OCI-LY3 (cell line): Measurements from ENCODE around the gene SLC5A10.

Experiments
- H2AFZ ChIP-seq: fragments of 200-600, 300-600 bp; shearing (Covaris generic); 2 replicates; pipeline ENCODE4 v1.6.0; 2014; ENCODE audit warnings: antibody characterized with exemption, low read depth, low read length
- H3K27ac ChIP-seq: fragments of 200-600, 300-600 bp; sonication (generic); 2 replicates; pipeline ENCODE4 v1.5.1; 2014; ENCODE audit warnings: mild to moderate bottlenecking, low read length, moderate library complexity, mixed read lengths
- H3K27me3 ChIP-seq: fragments of 200-600, 300-600 bp; sonication (generic); 2 replicates; pipeline ENCODE4 v1.6.1; 2014; ENCODE audit warnings: low read depth, low read length, mixed read lengths
- H3K36me3 ChIP-seq: fragments of 200-600, 300-600 bp; sonication (generic); replicated peaks from 2 replicates; pipeline ENCODE3; 2014; ENCODE audit warnings: low read depth, low read length, mixed read lengths
- H3K4me1 ChIP-seq: fragments of 300-600, 200-600 bp; sonication (generic); 2 replicates; pipeline ENCODE4 v1.6.1; 2014; ENCODE audit warnings: low read length, mixed read lengths
- H3K4me2 ChIP-seq: fragments of 200-600, 300-600 bp; sonication (generic); 2 replicates; pipeline ENCODE4 v1.6.1; 2014; ENCODE audit warnings: low read length, mixed read lengths
- H3K4me3 ChIP-seq: fragments of 300-600, 200-600 bp; sonication (generic); 2 replicates; pipeline ENCODE4 v1.5.1; 2014; ENCODE audit warnings: antibody characterized with exemption, mild to moderate bottlenecking, low read length, moderate library complexity
- H3K79me2 ChIP-seq: fragments of 300-600, 200-600 bp; shearing (Covaris generic); 2 replicates; pipeline ENCODE4 v1.6.1; 2014; ENCODE audit warnings: mild to moderate bottlenecking, low read length, mixed read lengths
- H3K9ac ChIP-seq: fragments of 300-600, 200-600 bp; shearing (Covaris generic); 2 replicates; pipeline ENCODE4 v1.6.0; 2014; ENCODE audit warnings: mild to moderate bottlenecking, low read length, moderate library complexity
- H3K9me3 ChIP-seq: fragments of 200-600, 300-600 bp; shearing (Covaris generic); 2 replicates; pipeline ENCODE4 v1.6.1; 2014; ENCODE audit warnings: low read length, mixed read lengths; ENCODE audit not compliant: insufficient read depth
- H4K20me1 ChIP-seq: fragments of 200-600, 300-600 bp; sonication (generic); 2 replicates; pipeline ENCODE4 v1.6.1; 2016; ENCODE audit warnings: low read length, mixed read lengths; ENCODE audit not compliant: insufficient read depth
- CTCF ChIP-seq: fragments of 200-600, 300-600 bp; sonication (generic); IDR thresholded peaks from 2 replicates; pipeline ENCODE4 v1.5.1; 2014; ENCODE audit warnings: antibody characterized with exemption, low read length, low read depth
- EZH2phosphoT487 ChIP-seq: fragments of 200-600 bp; shearing (Covaris generic); IDR thresholded peaks from 2 replicates; pipeline ENCODE4 v1.6.1; 2018; ENCODE audit warnings: antibody characterized with exemption, mixed run types, low read depth

Gene SLC5A10

GRCh38 chr17:18965530-18966236 lies 13.7 kb downstream of the SLC5A10 start:
- Histone ChIP-seq H4K20me1 (no peaks in the 10 kb centered on the region), H3K4me1 (peaks cover 18% of the 10 kb centered on the region), H3K79me2 (no peaks in the 10 kb centered on the region)

GRCh38 chr17:18966831-18967624 lies 15.1 kb downstream of the SLC5A10 start:
- no peaks in the 10 kb centered on the region for H3K36me3 ChIP-seq
- no peak overlapping the region for H3K4me3 ChIP-seq
- no peak for TF ChIP-seq EZH2phosphoT487
- TF ChIP-seq CTCF = no peak
- no peaks in the 10 kb centered on the region for H3K9me3 ChIP-seq
- H3K27me3 ChIP-seq = no peaks in the 10 kb centered on the region
- H3K4me2 ChIP-seq = no peak overlapping the region
- no peak overlapping the region for H2AFZ ChIP-seq
- H3K4me1 ChIP-seq = peaks cover 5% of the 10 kb centered on the region
- H4K20me1 ChIP-seq = no peaks in the 10 kb centered on the region
- no peak overlapping the region for H3K9ac ChIP-seq
- no peak overlapping the region for H3K27ac ChIP-seq
- H3K79me2 ChIP-seq = no peaks in the 10 kb centered on the region

More at GRCh38 chr17:18965530-18966236, 13.7 kb downstream of the SLC5A10 start:
- Histone ChIP-seq H3K27me3 (no peaks in the 10 kb centered on the region), H3K9ac (no peak overlapping the region), H3K4me2 (no peak overlapping the region), H2AFZ (no peak overlapping the region), H3K27ac (no peak overlapping the region), H3K36me3 (no peaks in the 10 kb centered on the region), H3K9me3 (no peaks in the 10 kb centered on the region), H3K4me3 (no peak overlapping the region)
- no peak for TF ChIP-seq CTCF
- no peak for TF ChIP-seq EZH2phosphoT487

- Histone ChIP-seq H3K4me1 (no peaks in the 10 kb centered on the region), H3K4me2 (no peak overlapping the region), H3K27ac (no peak overlapping the region), H3K9ac (no peak overlapping the region), H3K79me2 (no peaks in the 10 kb centered on the region), H3K4me3 (no peak overlapping the region), H2AFZ (no peak overlapping the region), H3K27me3 (no peaks in the 10 kb centered on the region), H3K36me3 (no peaks in the 10 kb centered on the region), H3K9me3 (no peaks in the 10 kb centered on the region), H4K20me1 (no peaks in the 10 kb centered on the region)
- no peak for TF ChIP-seq CTCF
These were observed 16.0 kb downstream of the SLC5A10 start for GRCh38 chr17:18967916-18968315.

- no peak for TF ChIP-seq CTCF
- no peak for TF ChIP-seq EZH2phosphoT487
- H3K79me2 ChIP-seq = no peaks in the 10 kb centered on the region
- H3K4me1 ChIP-seq = no peaks in the 10 kb centered on the region
- no peak overlapping the region for H2AFZ ChIP-seq
- no peaks in the 10 kb centered on the region for H3K9me3 ChIP-seq
- no peaks in the 10 kb centered on the region for H4K20me1 ChIP-seq
- no peak overlapping the region for H3K27ac ChIP-seq
- no peaks in the 10 kb centered on the region for H3K36me3 ChIP-seq
- no peak overlapping the region for H3K9ac ChIP-seq
- H3K4me2 ChIP-seq = no peak overlapping the region
- no peak overlapping the region for H3K4me3 ChIP-seq
- no peaks in the 10 kb centered on the region for H3K27me3 ChIP-seq
These were observed 16.4 kb downstream of the SLC5A10 start for GRCh38 chr17:18968345-18968744.
